ENCODE results near the gene GTF2H1.

Gene GTF2H1

DNA sequence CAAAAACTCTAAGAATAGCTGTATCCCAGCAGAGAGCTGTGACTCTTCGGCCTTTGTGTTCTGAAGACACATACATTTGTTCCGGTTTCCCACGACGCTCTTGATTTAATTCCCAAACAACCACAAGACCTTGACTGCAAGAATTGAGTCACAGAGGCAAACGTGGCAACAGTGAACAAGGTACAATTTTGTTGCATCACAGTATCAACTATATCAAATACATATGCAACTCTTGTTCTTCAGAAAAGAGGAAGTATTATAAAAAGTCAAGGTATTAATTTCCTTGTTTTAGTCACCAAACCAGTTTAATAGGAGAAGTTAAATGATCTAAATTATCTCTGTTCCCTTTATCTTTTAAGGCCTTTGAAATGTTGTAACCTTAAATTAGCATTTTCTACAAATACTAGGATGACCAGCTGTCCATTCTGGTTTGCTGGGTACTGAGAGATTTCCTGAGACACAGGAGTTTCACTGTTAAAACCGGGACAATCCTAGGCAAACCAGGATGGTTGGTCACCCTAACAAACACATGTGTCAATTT is 11.5 kb upstream of the GTF2H1 start:
- DNase-seq (ENCODE audit: low spot score) = no peak
- Histone ChIP-seq H3K27ac (peak overlapping the region in 1 of 2 donors; percentile 85), H3K4me3 (no peak overlapping the region)
- TF ChIP-seq, protein P1, sequence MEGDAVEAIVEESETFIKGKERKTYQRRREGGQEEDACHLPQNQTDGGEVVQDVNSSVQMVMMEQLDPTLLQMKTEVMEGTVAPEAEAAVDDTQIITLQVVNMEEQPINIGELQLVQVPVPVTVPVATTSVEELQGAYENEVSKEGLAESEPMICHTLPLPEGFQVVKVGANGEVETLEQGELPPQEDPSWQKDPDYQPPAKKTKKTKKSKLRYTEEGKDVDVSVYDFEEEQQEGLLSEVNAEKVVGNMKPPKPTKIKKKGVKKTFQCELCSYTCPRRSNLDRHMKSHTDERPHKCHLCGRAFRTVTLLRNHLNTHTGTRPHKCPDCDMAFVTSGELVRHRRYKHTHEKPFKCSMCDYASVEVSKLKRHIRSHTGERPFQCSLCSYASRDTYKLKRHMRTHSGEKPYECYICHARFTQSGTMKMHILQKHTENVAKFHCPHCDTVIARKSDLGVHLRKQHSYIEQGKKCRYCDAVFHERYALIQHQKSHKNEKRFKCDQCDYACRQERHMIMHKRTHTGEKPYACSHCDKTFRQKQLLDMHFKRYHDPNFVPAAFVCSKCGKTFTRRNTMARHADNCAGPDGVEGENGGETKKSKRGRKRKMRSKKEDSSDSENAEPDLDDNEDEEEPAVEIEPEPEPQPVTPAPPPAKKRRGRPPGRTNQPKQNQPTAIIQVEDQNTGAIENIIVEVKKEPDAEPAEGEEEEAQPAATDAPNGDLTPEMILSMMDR (IDR thresholded peaks at IDR 0.05) = no peak

DNA sequence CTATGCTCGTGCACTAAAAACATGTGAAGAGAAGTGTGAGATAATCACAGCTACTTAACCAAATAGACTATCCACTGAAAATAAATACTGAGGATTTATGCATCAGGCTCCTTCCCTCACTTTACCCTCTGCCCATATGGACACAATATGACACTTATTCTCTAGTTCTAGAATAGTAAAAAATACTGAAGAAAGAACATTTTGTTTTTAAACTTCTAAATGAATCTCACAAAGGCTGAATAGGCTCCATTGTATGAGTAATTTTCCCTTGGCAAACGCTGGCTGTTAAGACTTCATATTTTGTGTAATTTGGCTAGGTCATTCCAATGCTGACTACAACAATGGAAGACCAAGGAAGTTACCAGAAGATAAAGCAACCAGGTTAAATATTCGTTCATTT is 10.4 kb upstream of the GTF2H1 start:
- Histone ChIP-seq H3K4me3 (peak overlapping the region; percentile 6), H3K27ac (peak overlapping the region; percentile 60 to 85)
- TF ChIP-seq, protein P1 (IDR thresholded peaks at IDR 0.05) = no peak
- DNase-seq (ENCODE audit: low spot score) = no peak

DNA sequence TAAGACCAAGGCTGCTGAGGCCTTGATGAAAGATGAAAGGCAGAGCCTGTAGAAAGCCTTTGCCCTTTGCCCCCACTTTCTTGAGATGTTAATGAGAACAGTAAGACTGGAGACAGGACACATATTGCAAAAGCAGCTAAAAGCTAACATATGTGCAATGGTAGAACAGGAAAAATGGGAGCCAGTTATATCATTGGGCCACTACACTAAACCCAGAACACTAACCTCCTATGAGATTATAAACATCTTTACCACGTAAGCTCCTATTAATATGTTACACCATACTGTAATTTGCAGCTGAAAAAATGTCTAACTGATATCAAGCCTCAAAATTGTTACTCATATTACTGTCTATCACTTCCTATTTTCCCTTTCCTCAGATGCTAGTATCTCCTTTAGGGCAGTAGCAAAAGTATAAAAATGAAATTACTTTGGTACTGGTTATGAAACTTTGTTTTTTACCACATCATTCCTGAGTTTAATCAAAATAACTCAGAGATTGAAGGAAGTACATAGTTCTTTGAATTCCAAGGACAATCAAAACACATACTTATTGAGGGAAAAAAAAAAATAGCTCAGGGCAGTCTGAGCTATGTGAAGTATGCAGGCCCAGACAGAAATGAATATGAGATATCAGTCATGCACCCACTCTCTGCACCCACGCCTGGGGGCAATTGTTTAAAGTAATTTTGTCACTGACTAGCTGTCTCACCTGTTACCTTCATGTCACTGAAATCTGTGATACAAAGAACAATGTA is 9.5 kb upstream of the GTF2H1 start:
- TF ChIP-seq, protein P1 (IDR thresholded peaks at IDR 0.05) = no peak
- peak overlapping the region; percentile 60 to 85 for H3K27ac ChIP-seq
- H3K4me3 ChIP-seq = peak overlapping the region; percentile 6
- no peak for DNase-seq (ENCODE audit: low spot score)

DNA sequence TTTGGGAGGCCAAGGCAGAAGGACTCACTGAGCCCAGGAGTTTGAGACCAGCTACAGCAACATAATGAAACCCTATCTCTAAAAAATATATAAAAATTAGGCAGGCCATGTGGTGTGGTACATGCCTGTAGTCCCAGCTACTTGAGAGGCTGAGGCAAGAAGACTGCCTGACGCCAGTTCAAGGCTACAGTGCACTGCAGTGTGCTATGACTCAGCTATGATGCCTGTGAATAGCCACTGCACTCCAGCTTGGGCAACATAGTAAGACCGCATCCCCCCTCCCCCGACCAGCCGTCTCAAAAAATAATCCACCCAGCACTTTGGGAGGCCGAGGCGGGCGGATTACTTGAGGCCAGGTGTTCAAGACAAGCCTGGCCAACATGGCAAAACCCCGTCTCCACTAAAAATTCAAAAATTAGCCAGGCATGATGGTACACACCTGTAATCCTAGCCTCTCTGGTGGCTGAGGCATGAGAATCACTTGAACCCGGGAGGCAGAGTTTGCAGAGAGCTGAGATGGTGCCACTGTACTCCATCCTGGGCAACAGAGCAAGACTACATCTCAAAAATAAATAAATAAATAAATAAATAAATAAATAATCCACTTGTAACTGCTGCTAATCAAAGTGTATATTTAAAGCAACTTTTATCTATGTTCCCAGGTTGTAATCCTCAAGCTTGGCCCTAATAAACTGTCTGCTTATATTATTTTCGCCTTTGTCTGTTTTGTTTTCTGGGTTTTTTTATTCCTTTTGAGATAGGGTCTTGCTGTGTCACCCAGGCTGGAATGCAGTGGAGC is 8.2 kb upstream of the GTF2H1 start:
- no peak overlapping the region for H3K4me3 ChIP-seq
- TF ChIP-seq, protein P1 (IDR thresholded peaks at IDR 0.05) = no peak
- DNase-seq (ENCODE audit: low spot score) = no peak
- H3K27ac ChIP-seq = peak overlapping the region; percentile 50 to 85

DNA sequence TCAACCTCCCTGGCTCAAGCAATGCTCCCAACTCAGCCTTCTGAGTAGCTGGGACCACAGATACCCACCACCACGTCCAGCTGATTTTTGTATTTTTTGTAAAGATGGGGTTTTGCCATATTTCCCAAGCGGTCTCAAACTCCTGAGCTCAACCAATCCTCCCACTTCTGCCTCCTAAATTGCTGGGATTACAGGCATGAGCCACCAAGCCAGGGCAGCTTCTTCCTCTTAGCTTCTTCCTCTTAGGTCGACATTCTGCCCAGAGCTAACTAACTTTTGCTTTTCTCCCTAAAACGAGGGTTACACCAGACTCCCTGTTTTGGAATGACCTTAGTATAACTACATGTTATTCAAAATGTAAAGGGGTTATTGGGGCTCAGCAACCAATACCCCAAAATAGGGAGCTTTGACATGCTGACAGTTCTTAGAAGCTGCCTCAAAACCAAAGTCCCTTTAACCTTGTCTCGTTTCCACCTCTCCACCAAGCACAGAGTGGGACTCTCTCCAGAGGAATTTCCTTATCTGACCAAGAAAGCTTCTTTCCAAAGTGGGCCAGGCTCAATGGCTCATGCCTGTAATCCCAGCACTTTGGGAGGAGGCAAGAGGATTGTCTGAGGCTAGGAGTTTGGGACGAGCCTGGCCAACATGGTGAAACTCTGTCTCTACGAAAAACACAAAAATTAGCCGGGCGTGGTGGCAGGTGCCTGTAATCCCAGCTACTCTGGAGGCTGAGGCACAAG is 7.4 kb upstream of the GTF2H1 start:
- TF ChIP-seq, protein P1 (IDR thresholded peaks at IDR 0.05) = no peak
- Histone ChIP-seq H3K27ac (peak overlapping the region; percentile 50 to 85), H3K4me3 (no peak overlapping the region)
- no peak for DNase-seq (ENCODE audit: low spot score)

DNA sequence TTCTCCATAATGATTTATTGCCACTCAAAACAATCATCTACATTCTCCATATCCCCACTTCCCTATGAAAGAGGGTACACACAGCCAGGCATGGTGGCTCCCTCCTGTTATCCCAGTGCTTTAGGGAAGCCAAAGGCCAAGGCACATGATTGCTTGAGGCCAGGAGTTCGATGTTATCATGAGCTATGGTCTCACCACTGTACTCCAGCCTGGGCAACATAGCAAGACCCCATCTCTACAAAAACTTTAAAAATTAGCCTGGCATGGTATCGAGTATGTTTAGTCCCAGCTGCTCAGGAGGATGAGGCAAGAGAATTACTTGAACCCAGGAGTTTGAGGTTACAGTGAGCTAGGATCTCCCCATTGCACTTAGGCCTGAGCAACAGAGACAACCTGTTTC is 6.5 kb upstream of the GTF2H1 start:
- Histone ChIP-seq H3K27ac (peak overlapping the region in 1 of 2 donors; percentile 25), H3K4me3 (no peak overlapping the region)
- TF ChIP-seq, protein P1 (IDR thresholded peaks at IDR 0.05) = no peak
- DNase-seq (ENCODE audit: low spot score) = no peak
